ENCODE data around the gene LPP. TPM values are rescaled to one million over a fixed set of nuclear protein-coding genes. Genes with fewer than 3 reads are reported as not detected.

LPP gene
- total and polyA plus RNA-seq, 4 donors, result 11.1 to 219 (median 66.5) TPM

DNA sequence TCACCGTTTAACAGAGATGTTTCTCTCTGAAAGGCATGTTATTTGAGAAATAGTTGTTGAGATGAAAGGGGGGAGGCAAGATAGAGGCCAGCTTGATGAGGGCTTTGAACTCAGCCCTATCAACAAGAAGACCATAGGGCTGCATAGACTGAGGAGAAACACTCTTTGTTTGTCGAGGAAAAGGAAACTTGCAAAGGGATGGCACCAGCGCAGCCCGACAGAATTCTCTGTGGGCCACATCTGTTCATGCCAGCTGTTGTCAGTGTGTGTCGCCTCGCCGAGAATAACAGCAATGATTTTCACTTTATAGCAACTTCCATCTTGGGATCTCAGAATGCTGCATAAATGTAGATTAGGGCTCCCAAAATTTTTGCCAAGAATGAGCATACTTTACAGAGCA is 539.5 kb downstream of the LPP start:
- Histone ChIP-seq H3K4me1 (ENCODE audit: control insufficient read depth in 5 of 5, insufficient read depth in 5 of 5, low read length in 5 of 5) (peaks cover 0 to 17% (median 4%) of the 10 kb centered on the region in 5 donors), H3K9ac (ENCODE audit: insufficient read depth in 1 of 2, low read length in 2 of 2) (no peak overlapping the region), H3K4me3 (no peak overlapping the region), H3K27ac (ENCODE audit: low read depth in 1 of 2, low read length in 1 of 2) (no peak overlapping the region), H3K27me3 (ENCODE audit: control insufficient read depth in 3 of 3, insufficient read depth in 3 of 3, low read length in 2 of 3) (no peaks in the 10 kb centered on the region), H3K36me3 (ENCODE audit: control insufficient read depth in 4 of 4, insufficient read depth in 4 of 4, low read length in 4 of 4) (no peaks in the 10 kb centered on the region), H3K9me3 (ENCODE audit: control insufficient read depth in 4 of 4, insufficient read depth in 3 of 4, low read length in 3 of 4) (no peaks in the 10 kb centered on the region)
- TF ChIP-seq, protein P1, sequence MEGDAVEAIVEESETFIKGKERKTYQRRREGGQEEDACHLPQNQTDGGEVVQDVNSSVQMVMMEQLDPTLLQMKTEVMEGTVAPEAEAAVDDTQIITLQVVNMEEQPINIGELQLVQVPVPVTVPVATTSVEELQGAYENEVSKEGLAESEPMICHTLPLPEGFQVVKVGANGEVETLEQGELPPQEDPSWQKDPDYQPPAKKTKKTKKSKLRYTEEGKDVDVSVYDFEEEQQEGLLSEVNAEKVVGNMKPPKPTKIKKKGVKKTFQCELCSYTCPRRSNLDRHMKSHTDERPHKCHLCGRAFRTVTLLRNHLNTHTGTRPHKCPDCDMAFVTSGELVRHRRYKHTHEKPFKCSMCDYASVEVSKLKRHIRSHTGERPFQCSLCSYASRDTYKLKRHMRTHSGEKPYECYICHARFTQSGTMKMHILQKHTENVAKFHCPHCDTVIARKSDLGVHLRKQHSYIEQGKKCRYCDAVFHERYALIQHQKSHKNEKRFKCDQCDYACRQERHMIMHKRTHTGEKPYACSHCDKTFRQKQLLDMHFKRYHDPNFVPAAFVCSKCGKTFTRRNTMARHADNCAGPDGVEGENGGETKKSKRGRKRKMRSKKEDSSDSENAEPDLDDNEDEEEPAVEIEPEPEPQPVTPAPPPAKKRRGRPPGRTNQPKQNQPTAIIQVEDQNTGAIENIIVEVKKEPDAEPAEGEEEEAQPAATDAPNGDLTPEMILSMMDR (IDR thresholded peaks at IDR 0.05; ENCODE audit: control extremely low read depth, extremely low read depth), result no peak
- ATAC-seq (ENCODE audit: insufficient read depth, low FRiP score) (no peak), DNase-seq (peak in 2 of 3 donors; percentile 22 to 25)
- 84 to 90% methylated on average over 7 of the region's 7 CpGs for WGBS, 2 donors

DNA sequence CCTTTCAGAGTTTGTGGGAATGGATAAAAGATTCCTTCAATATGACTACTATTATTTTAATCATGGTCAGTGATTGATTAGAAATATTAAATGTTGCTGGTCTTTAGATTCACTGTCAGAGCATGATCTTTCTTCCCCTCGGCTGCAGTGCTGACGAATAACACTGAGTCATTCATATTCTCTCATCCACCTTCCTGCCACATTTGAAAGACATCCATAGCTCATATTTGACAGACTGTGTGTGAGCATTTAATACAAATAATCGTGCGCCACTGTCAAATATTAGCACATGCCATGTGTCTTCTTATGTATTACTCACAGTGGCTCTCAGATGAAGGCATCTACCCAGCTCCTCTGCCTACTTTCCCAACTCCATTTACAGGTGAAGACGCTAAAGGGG is 541.3 kb downstream of the LPP start:
- Histone ChIP-seq H3K4me1 (ENCODE audit: control insufficient read depth in 5 of 5, insufficient read depth in 5 of 5, low read length in 5 of 5) (peaks cover 0 to 10% (median 0%) of the 10 kb centered on the region in 5 donors), H3K27me3 (ENCODE audit: control insufficient read depth in 3 of 3, insufficient read depth in 3 of 3, low read length in 2 of 3) (no peaks in the 10 kb centered on the region), H3K36me3 (ENCODE audit: control insufficient read depth in 4 of 4, insufficient read depth in 4 of 4, low read length in 4 of 4) (no peaks in the 10 kb centered on the region), H3K9me3 (ENCODE audit: control insufficient read depth in 4 of 4, insufficient read depth in 3 of 4, low read length in 3 of 4) (no peaks in the 10 kb centered on the region), H3K27ac (ENCODE audit: low read depth in 1 of 2, low read length in 1 of 2) (no peak overlapping the region), H3K4me3 (no peak overlapping the region), H3K9ac (ENCODE audit: insufficient read depth in 1 of 2, low read length in 2 of 2) (no peak overlapping the region)
- WGBS, 2 donors, result 90 to 94% methylated on average over 5 of the region's 5 CpGs
- DNase-seq (no peak), ATAC-seq (ENCODE audit: insufficient read depth, low FRiP score) (no peak)
- TF ChIP-seq, protein P1 (IDR thresholded peaks at IDR 0.05; ENCODE audit: control extremely low read depth, extremely low read depth), result no peak

DNA sequence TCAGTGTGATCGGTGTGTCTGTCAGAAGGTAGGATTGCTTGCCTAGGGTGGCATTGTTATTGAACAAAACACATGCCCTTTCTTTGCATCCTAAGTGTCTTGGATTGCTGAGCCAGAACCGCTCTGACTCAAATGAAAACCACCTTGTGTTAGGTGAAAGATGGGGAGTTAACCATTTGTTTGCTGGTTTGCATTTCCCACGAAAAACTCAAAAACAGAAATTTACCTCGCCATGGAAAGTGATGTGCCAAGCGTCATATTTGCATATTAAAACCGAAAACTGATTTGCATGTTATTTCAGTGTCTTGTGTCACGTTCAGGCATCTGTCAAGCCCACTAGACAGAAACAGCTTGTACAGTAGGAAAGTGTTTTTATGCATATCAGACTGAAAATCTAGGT is 543.2 kb downstream of the LPP start:
- 89 to 90% methylated on average over 7 of the region's 7 CpGs for WGBS, 2 donors
- TF ChIP-seq, protein P1 (IDR thresholded peaks at IDR 0.05; ENCODE audit: control extremely low read depth, extremely low read depth), result no peak
- DNase-seq, result no peak

DNA sequence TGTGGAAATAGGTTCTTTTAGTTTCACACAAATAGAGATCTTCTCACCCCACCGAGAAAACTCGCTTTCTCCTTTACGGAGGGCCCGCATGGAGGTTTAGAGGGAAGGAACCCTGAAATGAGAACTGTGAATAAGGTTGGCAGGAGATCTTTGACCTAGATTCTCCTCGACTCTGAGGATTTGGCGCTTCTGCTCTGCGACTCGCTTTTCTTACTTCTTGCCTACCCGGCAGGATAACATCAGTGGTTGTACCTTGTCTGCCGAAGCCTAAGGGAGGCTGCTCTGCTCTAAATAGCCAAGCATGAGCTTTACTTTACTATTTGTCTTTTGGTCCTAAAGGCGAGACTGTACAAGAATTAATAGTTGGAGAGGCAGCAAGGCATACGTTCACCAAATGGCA is 544.5 kb downstream of the LPP start:
- no peak for ATAC-seq (ENCODE audit: insufficient read depth, low FRiP score)
- Histone ChIP-seq H3K9me3 (ENCODE audit: control insufficient read depth in 4 of 4, insufficient read depth in 3 of 4, low read length in 3 of 4) (no peaks in the 10 kb centered on the region), H3K27ac (ENCODE audit: low read depth in 1 of 2, low read length in 1 of 2) (no peak overlapping the region), H3K4me3 (no peak overlapping the region), H3K36me3 (ENCODE audit: control insufficient read depth in 4 of 4, insufficient read depth in 4 of 4, low read length in 4 of 4) (no peaks in the 10 kb centered on the region), H3K9ac (ENCODE audit: insufficient read depth in 1 of 2, low read length in 2 of 2) (no peak overlapping the region), H3K27me3 (ENCODE audit: control insufficient read depth in 3 of 3, insufficient read depth in 3 of 3, low read length in 2 of 3) (no peaks in the 10 kb centered on the region), H3K4me1 (ENCODE audit: control insufficient read depth in 5 of 5, insufficient read depth in 5 of 5, low read length in 5 of 5) (peaks cover 0 to 8% (median 0%) of the 10 kb centered on the region in 5 donors)
- DNase-seq, result no peak
- WGBS, 2 donors, result 97 to 98% methylated on average over 12 of the region's 12 CpGs
- TF ChIP-seq, protein P1 (IDR thresholded peaks at IDR 0.05; ENCODE audit: control extremely low read depth, extremely low read depth), result no peak

More for the DNA sequence above, 543.2 kb downstream of the LPP start:
- Histone ChIP-seq H3K4me3 (no peak overlapping the region), H3K9me3 (ENCODE audit: control insufficient read depth in 4 of 4, insufficient read depth in 3 of 4, low read length in 3 of 4) (no peaks in the 10 kb centered on the region), H3K9ac (ENCODE audit: insufficient read depth in 1 of 2, low read length in 2 of 2) (no peak overlapping the region), H3K27me3 (ENCODE audit: control insufficient read depth in 3 of 3, insufficient read depth in 3 of 3, low read length in 2 of 3) (no peaks in the 10 kb centered on the region), H3K4me1 (ENCODE audit: control insufficient read depth in 5 of 5, insufficient read depth in 5 of 5, low read length in 5 of 5) (peaks cover 0 to 6% (median 0%) of the 10 kb centered on the region in 5 donors), H3K36me3 (ENCODE audit: control insufficient read depth in 4 of 4, insufficient read depth in 4 of 4, low read length in 4 of 4) (no peaks in the 10 kb centered on the region), H3K27ac (ENCODE audit: low read depth in 1 of 2, low read length in 1 of 2) (no peak overlapping the region)
- ATAC-seq (ENCODE audit: insufficient read depth, low FRiP score), result no peak
